Stomach (tissue), 9 donors: ENCODE measurements around the gene ADGRG1. TPM values are rescaled to one million over a fixed set of nuclear protein-coding genes. Genes with fewer than 3 reads are reported as not detected.
A peak's percentile ranks its signal among the peaks of the same experiment; 100 is the strongest.

Experiments
- DNase-seq, 2 donors: peaks; one replicate each; pipeline versions ENCODE4 v3.0.0 to v3.0.0-alpha.2; 2013 to 2019
- H3K27ac ChIP-seq, 5 donors: fragments of 200-600 bp in 4 of 5; sonication (generic) in 4 of 5; one replicate each; pipeline ENCODE4 v1.5.1; 2013 to 2019; ENCODE audit warnings: mild to moderate bottlenecking in 1 of 5, moderate library complexity in 1 of 5
- H3K27me3 ChIP-seq, 3 donors: fragments of 200-600 bp; sonication (generic); one replicate each; pipeline ENCODE4 v1.5.1; 2017 to 2019; ENCODE audit warnings: mixed run types in 1 of 3
- H3K36me3 ChIP-seq, 4 donors: fragments of 200-600 bp; sonication (generic); 1 replicate in 3 of 4; 2 replicates in 1 of 4; pipeline ENCODE4 v1.5.1; 2016 to 2019
- H3K4me1 ChIP-seq, 4 donors: fragments of 200-600 bp; sonication (generic); one replicate each; pipeline ENCODE4 v1.5.1; 2016 to 2019
- H3K4me3 ChIP-seq, 4 donors: fragments of 200-600 bp; sonication (generic) in 3 of 4; one replicate each; pipeline ENCODE4 v1.5.1; 2016 to 2019; ENCODE audit warnings: mild to moderate bottlenecking in 1 of 4
- H3K9me3 ChIP-seq, 4 donors: fragments of 200-600 bp; sonication (generic); one replicate each; pipeline ENCODE4 v1.5.1; 2016 to 2019
- EP300 ChIP-seq: sonication (generic); formaldehyde crosslinking; IDR thresholded peaks from one replicate; pipeline ENCODE4 v1.6.1; 2017; ENCODE audit warnings: antibody characterized with exemption
- POLR2A ChIP-seq, 4 donors: fragments of 450-650 bp; IDR thresholded peaks; one replicate each; pipeline ENCODE4 v1.6.1; 2016; ENCODE audit warnings: antibody characterized with exemption in 4 of 4, control low read depth in 2 of 4, mild to moderate bottlenecking in 1 of 4, moderate library complexity in 1 of 4
- POLR2AphosphoS5 ChIP-seq, 3 donors: sonication (generic); formaldehyde crosslinking; IDR thresholded peaks; one replicate each; pipeline ENCODE4 v1.6.1; 2016; ENCODE audit warnings: antibody characterized with exemption in 3 of 3
- WGBS, 5 donors: extraction: QIAGEN DNeasy Blood & Tissue Kit in 3 of 5; methylation state at CpG; one replicate each; pipeline versions ENCODE4 v1.1.5 to v1.1.7; 2013 to 2018; 5-methylcytosine and 5-hydroxymethylcytosine counted together
- intact Hi-C: fragments of 100-400 bp; cut with DNase I; formaldehyde crosslinking; loops from one replicate; pipeline ENCODE4 v1.15.1; 2023; ENCODE audit warnings: low total_unique reads
- polyA plus RNA-seq, 3 donors: library from polyadenylated mRNA; stranded (reverse); fragments of 200-250 nt; gene quantifications; one replicate each; pipeline ENCODE4 v1.2.3, GENCODE V29; 2013
- total RNA-seq, 5 donors: library from RNA; depleted of rRNA; stranded (reverse); fragments of >200 nt; gene quantifications; one replicate each; pipeline versions ENCODE4 v1.1.0 to v1.2.3, GENCODE V29; 2014 to 2016
- TF ChIP-seq, protein P1 (sequence below), 7 experiments: fragments of 450-650 bp in 4 of 7; fragments of 200-600 bp in 3 of 7; sonication (generic) in 3 of 7; IDR thresholded peaks; one replicate each; pipeline ENCODE4 v1.5.1; 2016 to 2019; ENCODE audit warnings: antibody characterized with exemption in 7 of 7, control low read depth in 2 of 7, mild to moderate bottlenecking in 1 of 7
- donor health status: healthy with polysubstance abuse.
- donor health status: Bipolar disorder and iron deficiency.
- donor health status: healthy.

ADGRG1 gene
- total and polyA plus RNA-seq, 8 donors = 8.9 to 84.8 (median 32.1) TPM

DNA sequence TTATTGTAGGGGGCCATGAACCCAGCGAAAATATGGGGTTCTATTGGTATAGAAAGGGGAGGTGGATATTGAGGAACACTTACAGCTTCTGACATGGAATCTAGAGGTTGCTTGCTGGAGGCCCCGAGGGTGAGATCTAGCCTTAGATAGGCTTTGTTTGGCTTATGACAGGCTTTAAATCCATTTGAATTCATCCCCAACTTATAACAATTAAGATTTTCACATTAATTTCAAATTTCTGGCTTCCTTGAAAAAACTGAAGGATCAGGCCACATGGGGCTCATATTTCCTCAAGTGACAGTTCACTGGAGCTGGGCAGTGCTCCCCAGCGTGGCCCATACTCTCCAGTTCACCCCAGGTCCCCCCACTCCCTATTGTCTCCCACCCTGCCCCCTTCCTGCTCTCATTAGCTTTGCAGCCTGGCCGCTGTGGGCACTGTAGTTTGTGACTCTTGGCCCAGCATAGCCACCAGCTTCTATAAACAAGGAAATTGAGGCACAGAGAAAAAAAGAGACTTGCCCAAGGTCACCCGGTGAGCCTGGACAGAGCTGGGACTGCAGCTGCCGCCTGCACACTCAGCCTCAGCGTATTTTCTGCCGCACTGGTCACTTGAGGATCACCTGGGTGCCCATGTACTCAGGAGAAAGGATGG, 19.8 kb upstream of the ADGRG1 start:
- no peaks in the 10 kb centered on the region for H3K36me3 ChIP-seq
- H3K4me3 ChIP-seq = no peak overlapping the region
- H3K4me1 ChIP-seq = peaks cover 35 to 64% (median 55%) of the 10 kb centered on the region in 4 donors
- H3K9me3 ChIP-seq = no peaks in the 10 kb centered on the region
- DNase-seq = no peak
- peak overlapping the region; percentile 32 to 88 (median 84) for H3K27ac ChIP-seq
- intact Hi-C loops = no loop called here
- TF ChIP-seq POLR2AphosphoS5 (IDR thresholded peaks at IDR 0.05) (no peak), POLR2A (IDR thresholded peaks at IDR 0.05) (no peak), EP300 (no peak)
- TF ChIP-seq, protein P1, sequence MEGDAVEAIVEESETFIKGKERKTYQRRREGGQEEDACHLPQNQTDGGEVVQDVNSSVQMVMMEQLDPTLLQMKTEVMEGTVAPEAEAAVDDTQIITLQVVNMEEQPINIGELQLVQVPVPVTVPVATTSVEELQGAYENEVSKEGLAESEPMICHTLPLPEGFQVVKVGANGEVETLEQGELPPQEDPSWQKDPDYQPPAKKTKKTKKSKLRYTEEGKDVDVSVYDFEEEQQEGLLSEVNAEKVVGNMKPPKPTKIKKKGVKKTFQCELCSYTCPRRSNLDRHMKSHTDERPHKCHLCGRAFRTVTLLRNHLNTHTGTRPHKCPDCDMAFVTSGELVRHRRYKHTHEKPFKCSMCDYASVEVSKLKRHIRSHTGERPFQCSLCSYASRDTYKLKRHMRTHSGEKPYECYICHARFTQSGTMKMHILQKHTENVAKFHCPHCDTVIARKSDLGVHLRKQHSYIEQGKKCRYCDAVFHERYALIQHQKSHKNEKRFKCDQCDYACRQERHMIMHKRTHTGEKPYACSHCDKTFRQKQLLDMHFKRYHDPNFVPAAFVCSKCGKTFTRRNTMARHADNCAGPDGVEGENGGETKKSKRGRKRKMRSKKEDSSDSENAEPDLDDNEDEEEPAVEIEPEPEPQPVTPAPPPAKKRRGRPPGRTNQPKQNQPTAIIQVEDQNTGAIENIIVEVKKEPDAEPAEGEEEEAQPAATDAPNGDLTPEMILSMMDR (IDR thresholded peaks at IDR 0.05) = no peak
- WGBS, 5 donors = 51 to 76% (median 68%) methylated on average over 8 of the region's 8 CpGs
- peaks cover 0 to 5% (median 0%) of the 10 kb centered on the region in 3 donors for H3K27me3 ChIP-seq

DNA sequence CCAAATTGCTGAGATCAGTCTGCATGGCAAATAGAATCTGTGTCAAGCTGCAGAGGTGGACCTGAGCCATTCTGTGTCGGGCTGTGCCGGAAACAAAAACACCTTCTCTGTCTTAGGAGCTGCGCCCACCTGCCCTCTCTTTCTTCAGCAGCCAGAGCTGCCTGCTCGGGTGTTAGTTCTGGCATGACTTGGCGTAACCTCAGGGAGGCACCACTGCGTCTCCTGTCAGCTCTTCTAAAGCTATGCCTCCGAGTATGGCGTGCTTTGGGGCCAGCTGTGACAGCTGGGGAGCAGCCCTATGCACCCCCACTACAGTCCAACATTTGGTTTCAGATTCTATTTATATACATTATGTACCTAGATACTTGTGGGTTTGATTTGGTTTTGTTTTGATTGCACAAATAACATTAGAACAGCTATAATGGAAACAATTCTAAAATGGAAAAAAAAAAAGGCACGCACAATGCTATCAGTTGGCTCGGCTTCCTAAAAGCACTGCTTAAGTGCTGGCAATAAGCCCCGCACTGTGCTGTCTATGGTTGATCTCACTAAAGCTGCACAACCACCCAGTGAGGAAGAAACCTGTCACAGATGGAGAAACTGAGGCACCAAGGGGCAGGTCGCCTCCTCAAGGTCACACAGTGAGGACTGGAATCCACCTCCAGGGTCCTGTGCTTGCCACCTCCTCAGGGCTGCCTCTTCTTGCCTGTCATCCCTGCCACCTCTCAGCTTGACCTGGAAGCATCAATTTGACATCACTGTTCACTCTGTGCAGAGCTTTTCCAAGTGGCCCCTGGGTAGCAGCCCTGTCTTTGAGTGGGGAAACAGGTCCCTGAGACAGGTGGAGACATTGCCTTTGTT, 18.7 kb upstream of the ADGRG1 start:
- intact Hi-C loops = no loop called here
- WGBS, 5 donors = 7 to 27% (median 16%) methylated on average over 11 to 12 of the region's 12 CpGs
- Histone ChIP-seq H3K9me3 (no peaks in the 10 kb centered on the region), H3K4me1 (peaks cover 31 to 54% (median 48%) of the 10 kb centered on the region in 4 donors), H3K27me3 (no peaks in the 10 kb centered on the region), H3K4me3 (no peak overlapping the region), H3K27ac (peak overlapping the region; percentile 83 to 88 (median 84)), H3K36me3 (no peaks in the 10 kb centered on the region)
- TF ChIP-seq, protein P1 (IDR thresholded peaks at IDR 0.05) = peak in 1 of 7 experiments; percentile 31
- TF ChIP-seq POLR2AphosphoS5 (IDR thresholded peaks at IDR 0.05) = peak; percentile 0 to 60 (median 57)
- no peak for TF ChIP-seq EP300
- no peak for TF ChIP-seq POLR2A (IDR thresholded peaks at IDR 0.05)
- DNase-seq = peak; percentile 79

DNA sequence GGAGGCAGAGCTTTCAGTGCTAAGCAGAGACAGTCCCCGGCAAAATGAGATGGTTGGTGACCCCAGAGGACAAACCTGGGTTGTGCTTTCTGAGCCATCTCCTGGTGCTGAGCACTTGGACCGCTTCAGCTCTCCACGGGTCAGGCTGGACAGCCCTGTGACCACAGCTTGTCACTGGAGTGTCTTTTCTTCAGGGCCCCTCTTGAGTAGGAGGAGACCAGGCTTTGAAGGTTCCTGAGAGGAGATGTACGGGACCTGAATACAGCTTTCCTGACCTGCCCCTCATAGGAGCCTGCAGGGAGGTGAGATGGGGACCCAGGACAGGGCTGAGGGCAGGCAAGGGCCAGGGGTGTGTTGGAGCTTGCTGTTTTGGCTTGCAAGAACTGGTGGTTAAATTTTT, 17.8 kb upstream of the ADGRG1 start:
- no peak overlapping the region for H3K4me3 ChIP-seq
- TF ChIP-seq, protein P1 (IDR thresholded peaks at IDR 0.05) = no peak
- TF ChIP-seq EP300 (no peak), POLR2AphosphoS5 (IDR thresholded peaks at IDR 0.05) (no peak), POLR2A (IDR thresholded peaks at IDR 0.05) (no peak)
- intact Hi-C loops = no loop called here
- no peaks in the 10 kb centered on the region for H3K27me3 ChIP-seq
- H3K27ac ChIP-seq = peak overlapping the region; percentile 42 to 88 (median 84)
- WGBS, 5 donors = 49 to 85% (median 58%) methylated on average over 3 to 4 of the region's 4 CpGs
- H3K36me3 ChIP-seq = no peaks in the 10 kb centered on the region
- H3K4me1 ChIP-seq = peaks cover 31 to 48% (median 45%) of the 10 kb centered on the region in 4 donors
- peak in 1 of 2 donors; percentile 2 for DNase-seq
- H3K9me3 ChIP-seq = no peaks in the 10 kb centered on the region

DNA sequence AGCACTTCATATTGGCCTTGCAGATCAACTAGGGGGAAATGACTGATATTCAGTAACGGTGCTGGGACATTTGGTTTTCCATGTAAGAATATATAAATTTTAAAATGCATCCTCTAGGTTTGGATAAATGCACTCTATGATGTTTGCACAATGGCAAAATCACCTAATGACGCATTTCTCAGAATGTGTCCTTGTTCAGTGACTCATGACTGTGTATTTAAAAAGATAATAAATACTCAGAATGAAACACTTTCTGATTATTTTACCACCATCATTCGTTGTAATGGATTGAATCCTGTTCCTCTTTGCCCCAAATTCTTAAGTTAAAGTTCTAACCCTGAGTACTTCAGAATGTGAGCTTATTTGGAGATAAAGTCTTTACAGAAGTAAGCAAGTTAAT, 17.2 kb upstream of the ADGRG1 start:
- WGBS, 5 donors = 30 to 57% (median 42%) methylated on average over 3 of the region's 3 CpGs
- Histone ChIP-seq H3K27me3 (no peaks in the 10 kb centered on the region), H3K9me3 (no peaks in the 10 kb centered on the region), H3K27ac (peak overlapping the region in 4 of 5 donors; percentile 83 to 88 (median 84)), H3K4me1 (peaks cover 31 to 47% (median 42%) of the 10 kb centered on the region in 4 donors), H3K36me3 (no peaks in the 10 kb centered on the region), H3K4me3 (no peak overlapping the region)
- TF ChIP-seq EP300 (no peak), POLR2A (IDR thresholded peaks at IDR 0.05) (no peak), POLR2AphosphoS5 (IDR thresholded peaks at IDR 0.05) (no peak)
- TF ChIP-seq, protein P1 (IDR thresholded peaks at IDR 0.05) = no peak
- intact Hi-C loops = no loop called here
- DNase-seq = peak in 1 of 2 donors; percentile 39
